ENCODE results near the gene KIRREL3. TPM values are rescaled to one million over a fixed set of nuclear protein-coding genes. Genes with fewer than 3 reads are reported as not detected.

Gene KIRREL3
- total and polyA plus RNA-seq, 2 donors (not counting 3 experiments of a cell fraction or from before 2014, with no cell fraction given), result not detected

DNA sequence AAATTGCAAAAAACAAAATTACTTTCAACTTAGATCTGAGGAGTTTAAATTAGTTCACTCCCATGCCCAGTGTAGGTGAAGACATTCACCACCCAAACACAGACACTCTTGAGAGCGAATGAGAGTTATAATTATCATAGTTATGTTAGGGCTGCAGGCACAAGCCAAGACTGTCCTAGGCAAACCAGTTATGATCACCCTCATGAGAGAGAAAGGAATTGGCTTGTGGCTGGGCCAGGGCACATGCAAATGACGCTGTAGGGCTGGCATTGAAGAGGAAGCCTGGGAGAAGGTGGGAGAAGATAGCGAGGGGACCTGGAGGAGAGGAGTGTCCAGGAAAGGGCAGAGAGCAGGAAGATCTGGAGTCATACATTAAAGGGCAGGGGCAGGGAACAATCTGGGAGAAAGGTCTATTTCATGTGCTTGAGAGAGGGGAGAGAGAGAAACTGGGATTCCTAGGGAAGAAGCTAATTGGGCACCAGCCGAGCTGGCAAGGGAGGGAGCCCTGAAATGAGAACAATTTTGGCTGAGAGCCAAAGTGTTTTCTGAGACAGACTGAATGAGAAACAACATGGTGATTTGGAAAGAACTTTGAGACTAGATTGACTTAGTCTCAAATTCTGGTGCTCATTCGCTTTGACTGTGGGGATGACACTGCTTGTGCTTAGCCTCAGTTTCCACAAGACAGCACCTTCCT, 279.9 kb downstream of the KIRREL3 start:
- FAIRE-seq (no peak), DNase-seq (ENCODE audit: low read depth, low spot score) (no peak)
- Histone ChIP-seq H3K4me3 (replicated peaks in 1 of 3; ENCODE audit: insufficient read depth in 1 of 3, low read depth in 1 of 3, low read length in 3 of 3) (no peak overlapping the region), H3K27me3 (ENCODE audit: control insufficient read depth in 2 of 2, insufficient read depth in 2 of 2, low read length in 2 of 2) (no peaks in the 10 kb centered on the region), H3K9ac (replicated peaks; ENCODE audit: extremely low read depth, insufficient read depth, low read length) (no peak overlapping the region), H3K9me3 (replicated peaks; ENCODE audit: control insufficient read depth, insufficient read depth, low read length) (no peaks in the 10 kb centered on the region), H4K20me1 (replicated peaks; ENCODE audit: control insufficient read depth, extremely low read depth, insufficient read depth, low read length) (no peaks in the 10 kb centered on the region), H3K4me2 (ENCODE audit: insufficient read depth, low read length) (no peak overlapping the region), H3K27ac (ENCODE audit: insufficient read depth, low read depth, low read length) (no peak overlapping the region), H3K9me1 (replicated peaks; ENCODE audit: control insufficient read depth, extremely low read depth, insufficient read depth, low read length) (no peaks in the 10 kb centered on the region), H3K79me2 (ENCODE audit: control insufficient read depth, insufficient read depth, low read length) (no peaks in the 10 kb centered on the region), H3K36me3 (ENCODE audit: control insufficient read depth in 2 of 2, extremely low read depth in 1 of 2, insufficient read depth in 2 of 2, low read length in 2 of 2) (no peaks in the 10 kb centered on the region), H3K4me1 (ENCODE audit: control insufficient read depth, extremely low read depth, insufficient read depth, low read length) (no peaks in the 10 kb centered on the region), H2AFZ (ENCODE audit: low read depth, low read length) (no peak overlapping the region)
- intact Hi-C loops (cut with micrococcal nuclease) (no loop called here), dilution Hi-C loops (cut with MboI; ENCODE audit: extremely low pct_ligation_motif_present, low sequenced_read_pairs) (no loop called here)
- TF ChIP-seq POLR2AphosphoS5 (IDR thresholded peaks at IDR 0.05; ENCODE audit: insufficient read depth, low read depth, low read length) (no peak), EZH2 (IDR thresholded peaks at IDR 0.05; ENCODE audit: borderline replicate concordance, low read depth, low read length, severe bottlenecking) (no peak), POLR2A (IDR thresholded peaks at IDR 0.05; ENCODE audit: low read depth, low read length) (no peak), FOS (IDR thresholded peaks at IDR 0.05; ENCODE audit: borderline replicate concordance, insufficient read depth, low read length) (no peak), GATA2 (IDR thresholded peaks at IDR 0.05; ENCODE audit: insufficient read depth, insufficient read length, low read depth, low read length) (no peak), MYC (IDR thresholded peaks at IDR 0.05; ENCODE audit: low read depth, low read length) (no peak), JUN (IDR thresholded peaks at IDR 0.05; ENCODE audit: borderline replicate concordance, insufficient read depth, insufficient read length, low read depth) (no peak)
- TF ChIP-seq, protein P1, sequence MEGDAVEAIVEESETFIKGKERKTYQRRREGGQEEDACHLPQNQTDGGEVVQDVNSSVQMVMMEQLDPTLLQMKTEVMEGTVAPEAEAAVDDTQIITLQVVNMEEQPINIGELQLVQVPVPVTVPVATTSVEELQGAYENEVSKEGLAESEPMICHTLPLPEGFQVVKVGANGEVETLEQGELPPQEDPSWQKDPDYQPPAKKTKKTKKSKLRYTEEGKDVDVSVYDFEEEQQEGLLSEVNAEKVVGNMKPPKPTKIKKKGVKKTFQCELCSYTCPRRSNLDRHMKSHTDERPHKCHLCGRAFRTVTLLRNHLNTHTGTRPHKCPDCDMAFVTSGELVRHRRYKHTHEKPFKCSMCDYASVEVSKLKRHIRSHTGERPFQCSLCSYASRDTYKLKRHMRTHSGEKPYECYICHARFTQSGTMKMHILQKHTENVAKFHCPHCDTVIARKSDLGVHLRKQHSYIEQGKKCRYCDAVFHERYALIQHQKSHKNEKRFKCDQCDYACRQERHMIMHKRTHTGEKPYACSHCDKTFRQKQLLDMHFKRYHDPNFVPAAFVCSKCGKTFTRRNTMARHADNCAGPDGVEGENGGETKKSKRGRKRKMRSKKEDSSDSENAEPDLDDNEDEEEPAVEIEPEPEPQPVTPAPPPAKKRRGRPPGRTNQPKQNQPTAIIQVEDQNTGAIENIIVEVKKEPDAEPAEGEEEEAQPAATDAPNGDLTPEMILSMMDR (IDR thresholded peaks at IDR 0.05; ENCODE audit: extremely low read depth in 1 of 2, insufficient read depth in 1 of 2, low read depth in 1 of 2, low read length in 2 of 2), result no peak
- CTCF ChIA-PET, result no interaction called here
- POLR2A ChIA-PET, result no interaction called here
- no TSS peak for BruUV-seq (replicated peaks)

Data from endothelial cell of umbilical vein (primary cell).